Mucosa of descending colon (tissue), 3 donors: ENCODE data around the gene MEIKIN. TPM values are rescaled to one million over a fixed set of nuclear protein-coding genes. Genes with fewer than 3 reads are reported as not detected.

Experiments
- ATAC-seq: fragments of 200-7000 bp; cut with Tn5 transposase; one replicate; pipeline ENCODE4 v1.9.1; 2020; ENCODE audit warnings: mild to moderate bottlenecking, moderate library complexity
- DNase-seq, 3 donors: peaks; one replicate each; pipeline ENCODE4 v3.0.0-alpha.2; 2020
- H3K36me3 ChIP-seq: fragments of 200-600 bp; one replicate; pipeline ENCODE4 v1.8.0; 2021; ENCODE audit warnings: low read depth, mild to moderate bottlenecking
- H3K4me1 ChIP-seq: fragments of 200-600 bp; one replicate; pipeline ENCODE4 v1.8.0; 2021; ENCODE audit warnings: low read depth, mild to moderate bottlenecking
- H3K4me3 ChIP-seq: fragments of 200-600 bp; one replicate; pipeline ENCODE4 v1.8.0; 2021; ENCODE audit warnings: mild to moderate bottlenecking
- H3K9me3 ChIP-seq: fragments of 200-600 bp; one replicate; pipeline ENCODE4 v1.8.0; 2021; ENCODE audit warnings: mild to moderate bottlenecking
- intact Hi-C, 2 donors: fragments of 100-400 bp; cut with DNase I in 1 of 2; cut with micrococcal nuclease in 1 of 2; formaldehyde crosslinking; loops; one replicate each; pipeline versions ENCODE4 v1.11.0 to v1.11.1; 2022; cut with DNase I, micrococcal nuclease
- total RNA-seq, 3 donors: library from RNA; stranded (reverse); fragmentation: NEBNext Ultra II Directional in 2 of 3; extraction: Animal tissue kit (Norgen Biotek cat#: 25700) in 2 of 3; gene quantifications; one replicate each; pipeline versions ENCODE4 v1.2.1 to v1.2.4, GENCODE V29; 2021 to 2023
- TF ChIP-seq, protein P1 (sequence below): fragments of 200-600 bp; IDR thresholded peaks from one replicate; pipeline ENCODE4 v1.8.0; 2022; ENCODE audit warnings: antibody characterized with exemption, mild to moderate bottlenecking
- donor health status: DM: no; HTN: no; CAD: no; lungs with moderate emphysema.
- donor health status: DM: no; HTN: no; CAD: no.
- donor health status: DM: no; HTN: yes; CAD: no.

The MEIKIN gene
- total RNA-seq, 3 donors from 2014 or later: not detected

DNA sequence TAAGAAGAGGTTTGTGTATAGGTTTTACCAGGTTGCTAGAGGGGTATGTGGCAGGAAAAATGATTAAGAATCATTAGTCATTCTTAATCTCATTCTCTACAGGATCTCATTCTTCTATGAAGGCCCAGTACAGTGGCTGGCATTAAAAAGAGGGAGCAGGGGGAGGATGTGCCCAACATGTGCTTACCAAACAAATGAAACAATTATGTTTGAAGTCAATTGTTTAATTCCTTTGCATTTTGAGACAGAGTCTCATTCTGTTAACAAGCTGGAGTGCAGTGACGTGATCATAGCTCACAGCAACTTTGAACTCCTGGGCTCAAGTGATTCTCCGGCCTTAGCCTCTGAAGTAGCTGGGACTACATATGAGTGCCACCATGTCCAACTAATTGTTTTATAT lies 171.7 kb downstream of the MEIKIN start:
- Histone ChIP-seq H3K9me3 (no peaks in the 10 kb centered on the region), H3K4me3 (no peak overlapping the region), H3K4me1 (no peaks in the 10 kb centered on the region), H3K36me3 (no peaks in the 10 kb centered on the region)
- TF ChIP-seq, protein P1, sequence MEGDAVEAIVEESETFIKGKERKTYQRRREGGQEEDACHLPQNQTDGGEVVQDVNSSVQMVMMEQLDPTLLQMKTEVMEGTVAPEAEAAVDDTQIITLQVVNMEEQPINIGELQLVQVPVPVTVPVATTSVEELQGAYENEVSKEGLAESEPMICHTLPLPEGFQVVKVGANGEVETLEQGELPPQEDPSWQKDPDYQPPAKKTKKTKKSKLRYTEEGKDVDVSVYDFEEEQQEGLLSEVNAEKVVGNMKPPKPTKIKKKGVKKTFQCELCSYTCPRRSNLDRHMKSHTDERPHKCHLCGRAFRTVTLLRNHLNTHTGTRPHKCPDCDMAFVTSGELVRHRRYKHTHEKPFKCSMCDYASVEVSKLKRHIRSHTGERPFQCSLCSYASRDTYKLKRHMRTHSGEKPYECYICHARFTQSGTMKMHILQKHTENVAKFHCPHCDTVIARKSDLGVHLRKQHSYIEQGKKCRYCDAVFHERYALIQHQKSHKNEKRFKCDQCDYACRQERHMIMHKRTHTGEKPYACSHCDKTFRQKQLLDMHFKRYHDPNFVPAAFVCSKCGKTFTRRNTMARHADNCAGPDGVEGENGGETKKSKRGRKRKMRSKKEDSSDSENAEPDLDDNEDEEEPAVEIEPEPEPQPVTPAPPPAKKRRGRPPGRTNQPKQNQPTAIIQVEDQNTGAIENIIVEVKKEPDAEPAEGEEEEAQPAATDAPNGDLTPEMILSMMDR: no peak
- ATAC-seq (no peak), DNase-seq (no peak)
- intact Hi-C loops: no loop called here

DNA sequence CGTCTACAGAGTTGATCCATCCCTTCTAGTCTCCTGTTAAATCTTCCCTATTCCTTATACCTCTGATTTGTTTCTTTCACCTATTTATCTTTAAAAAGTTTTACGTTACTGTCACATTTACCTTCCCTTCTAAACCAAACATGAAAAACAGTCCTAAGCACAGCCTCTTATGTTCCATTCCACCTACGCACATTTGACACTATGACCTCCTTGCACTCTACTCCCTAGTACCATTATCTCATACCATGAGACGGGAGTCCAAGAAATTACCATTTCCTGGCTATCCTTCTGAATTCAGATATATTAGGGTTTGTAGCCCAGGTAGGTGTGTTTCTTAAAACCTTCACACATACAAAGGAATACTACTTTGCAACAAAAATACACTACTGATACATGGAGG lies 173.8 kb downstream of the MEIKIN start:
- TF ChIP-seq, protein P1: no peak
- intact Hi-C loops: no loop called here
- Histone ChIP-seq H3K4me3 (no peak overlapping the region), H3K4me1 (no peaks in the 10 kb centered on the region), H3K36me3 (no peaks in the 10 kb centered on the region), H3K9me3 (no peaks in the 10 kb centered on the region)
- ATAC-seq (no peak), DNase-seq (no peak)

DNA sequence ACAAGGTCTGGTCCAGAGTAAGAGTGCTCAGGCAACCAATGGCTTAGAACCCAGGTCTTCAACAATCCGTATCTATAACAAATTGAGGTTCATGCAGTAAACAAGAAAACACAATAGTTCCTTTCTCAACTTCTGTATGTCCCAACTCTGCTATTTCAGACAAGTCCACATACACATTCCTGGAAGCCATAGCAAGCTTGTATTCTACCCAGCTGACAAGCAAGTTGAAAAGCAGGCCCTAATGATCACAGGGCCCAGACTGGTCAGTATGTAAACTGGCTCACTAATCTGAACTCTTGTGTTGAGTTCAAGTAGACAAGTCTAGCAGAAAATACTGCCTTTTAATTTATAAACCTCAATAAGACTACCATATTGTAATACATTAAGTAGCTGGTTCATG lies 175.5 kb downstream of the MEIKIN start:
- TF ChIP-seq, protein P1: no peak
- ATAC-seq: no peak
- intact Hi-C loops: no loop called here

DNA sequence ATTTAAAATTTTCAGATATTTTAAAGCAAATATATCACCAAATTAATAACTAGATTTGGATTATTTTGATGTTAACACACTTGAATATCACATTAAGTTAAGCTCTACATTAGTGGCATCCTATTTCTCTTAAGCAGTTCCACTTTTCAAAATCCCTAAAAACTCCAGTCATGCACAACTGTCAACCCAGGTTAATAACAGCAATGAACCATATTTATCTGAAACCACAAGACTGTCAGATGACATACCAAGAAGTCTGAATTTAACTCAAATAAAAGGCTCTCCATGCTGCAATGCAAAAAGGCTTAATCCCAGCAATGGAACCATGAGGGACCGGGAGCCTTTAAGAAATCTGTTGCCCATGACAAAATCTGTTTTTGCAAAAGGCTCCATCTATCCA lies 176.1 kb downstream of the MEIKIN start:
- intact Hi-C loops: no loop called here

More for the DNA sequence above, 175.5 kb downstream of the MEIKIN start:
- DNase-seq: no peak
- no peaks in the 10 kb centered on the region for H3K4me1 ChIP-seq
- no peaks in the 10 kb centered on the region for H3K9me3 ChIP-seq
- no peaks in the 10 kb centered on the region for H3K36me3 ChIP-seq
- H3K4me3 ChIP-seq: no peak overlapping the region

DNA sequence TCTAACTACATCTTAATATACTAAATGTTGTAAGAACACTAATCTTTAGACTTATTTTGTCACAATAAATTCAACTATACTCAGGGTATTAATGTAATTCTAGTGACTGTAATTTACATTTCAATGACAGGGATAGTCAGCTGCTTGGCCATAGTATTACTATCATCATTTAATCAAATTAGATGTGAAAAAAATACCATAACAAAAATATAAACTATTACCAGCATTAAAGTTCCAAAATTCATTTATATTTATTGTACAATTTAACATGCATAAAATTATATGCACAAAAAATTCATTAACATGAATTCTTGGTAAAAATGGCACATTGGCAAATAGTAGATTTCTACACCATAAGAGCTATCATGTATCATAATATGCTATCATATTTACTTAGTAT lies 177.6 kb downstream of the MEIKIN start:
- Histone ChIP-seq H3K9me3 (no peaks in the 10 kb centered on the region), H3K4me1 (no peaks in the 10 kb centered on the region), H3K36me3 (no peaks in the 10 kb centered on the region), H3K4me3 (no peak overlapping the region)
- TF ChIP-seq, protein P1: no peak
- intact Hi-C loops: no loop called here
- DNase-seq (no peak), ATAC-seq (no peak)

More for the DNA sequence above, 176.1 kb downstream of the MEIKIN start:
- TF ChIP-seq, protein P1: no peak
- no peaks in the 10 kb centered on the region for H3K36me3 ChIP-seq
- DNase-seq (no peak), ATAC-seq (no peak)
- no peaks in the 10 kb centered on the region for H3K4me1 ChIP-seq
- H3K9me3 ChIP-seq: no peaks in the 10 kb centered on the region
- no peak overlapping the region for H3K4me3 ChIP-seq

DNA sequence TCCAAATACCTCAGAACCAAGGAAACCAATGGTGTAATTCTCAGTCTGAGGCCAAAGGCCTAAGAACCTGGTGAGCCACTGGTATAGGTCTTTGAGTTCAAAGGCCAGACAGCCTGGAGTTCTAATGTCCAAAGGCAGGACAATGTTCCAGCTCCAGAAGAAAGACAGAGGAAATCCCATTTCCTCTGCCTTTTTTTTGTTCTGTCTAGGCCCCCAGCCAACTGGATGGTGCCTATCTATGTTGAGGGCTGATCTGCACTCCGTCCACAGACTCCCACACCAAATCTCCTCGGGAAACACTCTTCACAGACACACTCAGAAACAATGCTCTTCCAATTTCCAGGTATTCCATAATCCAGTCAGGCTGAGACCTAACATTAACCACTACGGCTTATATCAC lies 178.8 kb downstream of the MEIKIN start:
- H3K36me3 ChIP-seq: no peaks in the 10 kb centered on the region
- intact Hi-C loops: no loop called here
- H3K4me3 ChIP-seq: no peak overlapping the region
- no peaks in the 10 kb centered on the region for H3K9me3 ChIP-seq
- ATAC-seq (no peak), DNase-seq (no peak)
- TF ChIP-seq, protein P1: no peak
- H3K4me1 ChIP-seq: no peaks in the 10 kb centered on the region
